Neural crest cell (in vitro differentiated cells): Measurements from ENCODE around the gene PRR22. TPM values are rescaled to one million over a fixed set of nuclear protein-coding genes. Genes with fewer than 3 reads are reported as not detected.
"Not testable (repeated sequence)": the region's sequence is repeated elsewhere in the genome, so short reads cannot be mapped to it uniquely, and the experiment has no call there.

Source experiments
- DNase-seq: peaks from one replicate; pipeline ENCODE4 v3.0.0; 2021; ENCODE audit warnings: low read depth, mixed read lengths, low spot score
- H3K27ac Mint-ChIP-seq: one replicate; pipeline ENCODE4 v1.8.0; 2021; ENCODE audit warnings: mild to moderate bottlenecking, mixed read lengths; ENCODE audit not compliant: unreplicated experiment
- H3K27me3 Mint-ChIP-seq: 2 replicates; pipeline ENCODE4 v1.8.0; 2021; ENCODE audit warnings: low read depth, mild to moderate bottlenecking, mixed read lengths
- H3K36me3 Mint-ChIP-seq: 2 replicates; pipeline ENCODE4 v1.8.0; 2021; ENCODE audit warnings: low read depth, mild to moderate bottlenecking, mixed read lengths
- H3K4me1 Mint-ChIP-seq: 2 replicates; pipeline ENCODE4 v1.8.0; 2021; ENCODE audit warnings: mixed read lengths
- H3K4me3 Mint-ChIP-seq: one replicate; pipeline ENCODE4 v1.8.0; 2021; ENCODE audit warnings: mild to moderate bottlenecking, mixed read lengths
- H3K9me3 Mint-ChIP-seq: 2 replicates; pipeline ENCODE4 v1.8.0; 2021; ENCODE audit warnings: mixed read lengths
- CTCF ChIP-seq: fragments of 200-600 bp; sonication (generic); conservative IDR thresholded peaks from 2 replicates; pipeline ENCODE4 v1.5.0; 2021; ENCODE audit warnings: antibody characterized with exemption, mild to moderate bottlenecking
- total RNA-seq: library from RNA; stranded (reverse); gene quantifications from 2 replicates; pipeline ENCODE4 v1.2.1, GENCODE V29; 2021

The PRR22 gene
- total RNA-seq, 1 donor from 2014 or later = 6.7 TPM

DNA sequence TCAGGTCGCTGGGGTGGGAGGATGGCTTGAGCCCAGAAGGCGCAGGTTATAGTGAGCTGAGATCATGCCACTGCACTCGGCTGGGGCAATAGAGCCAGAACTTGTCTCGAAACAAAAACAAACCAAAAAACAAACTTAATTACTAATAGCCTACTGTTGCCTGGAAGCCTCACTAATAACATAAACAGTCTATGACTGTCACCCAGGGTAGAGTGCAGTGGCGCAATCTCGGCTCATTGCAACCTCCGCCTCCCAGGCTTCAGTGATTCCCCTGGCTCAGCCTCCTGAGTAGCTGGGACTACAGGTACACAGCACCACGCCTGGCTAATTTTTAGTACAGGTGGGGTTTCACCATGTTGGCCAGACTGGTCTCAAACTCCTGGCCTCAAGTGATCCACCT is 46.1 kb downstream of the PRR22 start:
- Mint-ChIP-seq H3K4me1 (no peaks in the 10 kb centered on the region), H3K27me3 (peaks cover 12% of the 10 kb centered on the region)

GRCh38 chr19:5733172-5733571 is 51.4 kb downstream of the PRR22 start:
- not testable (repeated sequence) for H3K36me3 Mint-ChIP-seq, H3K27ac Mint-ChIP-seq, H3K9me3 Mint-ChIP-seq, H3K4me3 Mint-ChIP-seq, H3K4me1 Mint-ChIP-seq, DNase-seq
- H3K27me3 Mint-ChIP-seq = peaks cover 12% of the 10 kb centered on the region

More for the DNA sequence above, 46.1 kb downstream of the PRR22 start:
- Mint-ChIP-seq H3K9me3 (no peaks in the 10 kb centered on the region), H3K4me3 (no peak overlapping the region), H3K27ac (no peak overlapping the region), H3K36me3 (no peaks in the 10 kb centered on the region)
- no peak for TF ChIP-seq CTCF
- no peak for DNase-seq

Other genes starting within 250 kb of the PRR22 start
- 0.37 and 0.55 TPM in 2 replicates for gene TINCR, start 216.8 kb downstream of the PRR22 start, total RNA-seq
- gene SAFB2, start 162.0 kb downstream of the PRR22 start, total RNA-seq = 103 and 117 TPM in 2 replicates
- 176 and 184 TPM in 2 replicates for gene SAFB, start 161.7 kb downstream of the PRR22 start, total RNA-seq
- 23.2 and 25.6 TPM in 2 replicates for gene MICOS13, start 104.2 kb downstream of the PRR22 start, total RNA-seq
- 16.0 and 21.7 TPM in 2 replicates for gene HSD11B1L, start 103.7 kb downstream of the PRR22 start, total RNA-seq
- 1,029 and 1,097 TPM in 2 replicates for gene RPL36, start 94.5 kb downstream of the PRR22 start, total RNA-seq
- 89.9 and 93.2 TPM in 2 replicates for gene LONP1, start 64.6 kb downstream of the PRR22 start, total RNA-seq
- not detected in 2 replicates for gene CATSPERD, start 64.1 kb downstream of the PRR22 start, total RNA-seq
- 65.1 and 67.2 TPM in 2 replicates for gene DUS3L, start 6.4 kb upstream of the PRR22 start, total RNA-seq
- gene NRTN, start 20.3 kb upstream of the PRR22 start, total RNA-seq = 4.4 and 4.8 TPM in 2 replicates
- gene FUT6, start 55.0 kb upstream of the PRR22 start, total RNA-seq = not detected in 2 replicates
- gene FUT3, start 66.7 kb upstream of the PRR22 start, total RNA-seq = not detected in 2 replicates
- gene FUT5, start 85.8 kb upstream of the PRR22 start, total RNA-seq = not detected in 2 replicates
- 230 and 239 TPM in 2 replicates for gene NDUFA11, start 119.0 kb upstream of the PRR22 start, total RNA-seq
- gene VMAC, start 120.1 kb upstream of the PRR22 start, total RNA-seq = 0.89 and 1.7 TPM in 2 replicates
- 1.6 and 2.6 TPM in 2 replicates for gene CAPS, start 129.5 kb upstream of the PRR22 start, total RNA-seq
- 121 and 122 TPM in 2 replicates for gene RANBP3, start 193.4 kb upstream of the PRR22 start, total RNA-seq